ENCODE measurements around the gene CCDC18.
"Not testable (repeated sequence)": the region's sequence is repeated elsewhere in the genome, so short reads cannot be mapped to it uniquely, and the experiment has no call there.

Gene CCDC18

DNA sequence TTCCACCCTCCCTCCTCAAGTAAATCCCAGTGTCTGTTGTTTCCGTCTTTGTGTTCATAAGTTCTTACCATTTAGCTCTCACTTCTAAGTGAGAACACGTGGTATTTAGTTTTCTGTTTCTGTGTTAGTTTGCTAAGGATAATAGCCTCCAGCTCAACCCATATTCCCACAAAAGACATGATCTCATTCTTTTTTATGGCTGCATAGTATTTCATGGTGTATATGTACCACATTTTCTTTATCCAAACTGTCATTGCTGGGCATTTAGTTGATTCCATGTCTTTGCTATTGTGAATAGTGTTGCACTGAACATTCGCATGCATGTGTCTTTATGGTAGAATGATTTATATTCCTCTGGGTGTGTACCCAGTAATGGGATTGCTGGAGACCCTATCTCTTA is 5.9 kb upstream of the CCDC18 start:
- not testable (repeated sequence) for DNase-seq (ENCODE audit: low read depth in 2 of 3, low spot score in 2 of 3)

DNA sequence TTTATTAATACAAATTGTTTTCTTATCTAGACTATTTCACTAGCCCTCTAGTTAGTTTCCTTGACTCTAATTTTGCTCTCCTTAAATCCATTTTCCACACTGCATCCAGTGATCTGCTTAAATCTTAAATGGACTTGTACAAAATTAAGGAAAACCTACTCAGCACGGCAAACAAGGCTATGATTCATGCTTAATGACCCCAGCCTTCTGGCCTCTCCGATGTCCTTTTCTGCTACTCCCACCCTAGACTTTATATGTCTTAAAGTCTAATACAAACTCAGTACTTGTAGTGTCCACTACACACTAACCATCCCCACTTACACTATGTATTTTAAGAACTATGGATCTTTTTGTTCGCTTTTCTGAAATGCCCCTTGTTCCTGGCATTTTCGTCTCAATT is 2.5 kb upstream of the CCDC18 start:
- no peak for DNase-seq (ENCODE audit: low read depth in 2 of 3, low spot score in 2 of 3)

DNA sequence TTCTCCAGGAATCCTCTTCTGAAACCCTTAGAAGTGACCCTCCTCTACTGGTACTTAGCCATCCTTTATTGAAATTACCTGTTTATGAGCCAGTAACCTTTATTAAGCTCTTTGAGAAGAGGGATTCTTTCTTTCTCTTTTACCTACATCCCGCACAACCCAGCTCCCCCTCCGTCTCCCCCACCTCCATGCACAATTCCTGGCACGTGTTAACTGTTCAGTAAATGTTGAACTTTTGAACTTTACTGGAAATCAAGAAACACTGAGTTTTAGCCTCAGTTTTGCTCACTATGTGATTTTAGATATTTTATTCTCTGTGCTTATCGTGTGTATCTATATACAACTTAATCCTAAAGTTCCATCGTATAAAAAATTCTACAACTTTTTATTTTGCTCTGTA is 2.1 kb upstream of the CCDC18 start:
- DNase-seq (ENCODE audit: low read depth in 2 of 3, low spot score in 2 of 3): no peak

DNA sequence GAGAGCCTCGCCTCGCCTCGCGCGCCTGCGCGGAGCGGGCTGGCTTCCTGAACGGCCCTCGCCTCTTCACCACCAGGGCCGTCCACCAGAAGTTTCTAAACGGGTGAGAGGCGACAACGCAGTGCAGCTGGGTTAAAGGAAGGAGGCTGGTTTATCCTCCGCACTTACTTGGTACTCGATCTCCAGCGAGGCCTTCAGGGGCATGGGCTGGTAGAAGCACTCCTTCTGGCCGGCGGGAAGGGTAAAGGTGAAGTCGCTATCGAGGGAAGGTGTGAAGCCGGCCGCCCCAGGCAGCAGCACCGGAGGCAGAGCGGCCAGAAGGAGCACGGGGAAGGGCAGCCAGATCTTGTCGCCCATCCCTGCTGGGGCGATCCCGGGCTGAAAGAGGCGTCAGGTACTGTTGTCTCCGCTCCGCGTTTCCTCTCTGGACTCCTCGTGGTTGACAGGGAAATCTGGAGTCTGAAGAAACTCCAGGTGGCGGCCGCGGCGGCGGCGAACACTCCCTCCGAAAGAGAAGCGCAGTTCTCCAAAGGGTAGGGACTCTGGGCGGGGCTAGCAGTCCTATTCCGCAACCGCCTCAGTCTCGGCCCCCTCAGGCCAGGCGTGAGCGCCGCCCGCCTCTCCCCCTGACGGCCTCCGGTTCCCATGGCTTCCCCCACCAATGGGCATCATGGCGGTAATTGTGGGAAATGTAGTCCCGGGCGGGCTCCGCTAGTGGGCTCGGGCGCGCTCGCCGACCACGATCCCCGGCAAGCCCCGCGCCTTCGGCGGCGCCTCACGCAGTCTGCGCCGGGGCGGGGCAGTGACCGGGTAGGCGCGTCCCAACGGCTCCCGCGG is 420 bp upstream of the CCDC18 start, which contains the start of gene TMED5:
TSS of gene TMED5 (minus strand) at position 528 of the 837 bp plus-strand sequence. CDS start at position 357, 171 bp downstream.
- peak; percentile 69 to 94 (median 85) for DNase-seq (ENCODE audit: low read depth in 2 of 3, low spot score in 2 of 3)

DNA sequence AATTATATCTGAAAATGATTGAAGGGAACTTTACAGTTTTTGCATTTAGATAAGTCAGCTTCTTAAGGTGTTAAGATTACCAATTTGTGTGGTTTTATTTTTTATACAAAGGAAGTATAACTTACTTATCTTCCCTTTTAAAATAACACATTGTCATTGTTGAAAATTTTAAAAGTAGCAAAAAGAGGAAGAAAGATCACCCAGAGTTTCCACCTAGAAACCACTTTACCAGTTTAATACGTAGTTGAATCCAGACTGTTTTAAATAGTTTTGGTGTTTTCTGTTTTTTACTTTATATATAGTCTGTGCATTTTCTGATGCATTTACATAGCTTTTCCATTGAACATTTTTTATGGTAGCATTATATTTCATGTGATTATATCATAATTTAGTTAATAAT is 6.1 kb downstream of the CCDC18 start:
- DNase-seq (ENCODE audit: low read depth in 2 of 3, low spot score in 2 of 3): no peak

DNA sequence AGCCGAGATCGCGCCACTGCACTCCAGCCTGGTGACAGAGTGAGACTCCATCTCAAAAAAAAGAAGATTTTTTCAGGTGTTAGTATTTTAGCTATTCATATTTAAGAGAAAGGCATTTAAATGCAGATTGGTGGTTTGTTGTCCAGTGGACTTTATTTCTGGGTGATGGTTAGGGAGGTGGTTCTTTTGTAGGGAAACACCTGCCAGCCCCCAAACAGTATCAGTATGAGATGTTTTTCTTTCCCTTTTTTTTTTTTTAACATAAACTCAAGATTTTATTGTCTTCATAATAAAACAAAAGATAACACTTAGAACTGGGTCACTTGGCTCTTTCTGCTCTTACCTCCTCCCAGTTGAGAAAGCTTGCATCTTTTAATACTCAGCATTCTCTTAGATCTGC is 9.9 kb downstream of the CCDC18 start:
- DNase-seq (ENCODE audit: low read depth in 2 of 3, low spot score in 2 of 3): no peak

DNA sequence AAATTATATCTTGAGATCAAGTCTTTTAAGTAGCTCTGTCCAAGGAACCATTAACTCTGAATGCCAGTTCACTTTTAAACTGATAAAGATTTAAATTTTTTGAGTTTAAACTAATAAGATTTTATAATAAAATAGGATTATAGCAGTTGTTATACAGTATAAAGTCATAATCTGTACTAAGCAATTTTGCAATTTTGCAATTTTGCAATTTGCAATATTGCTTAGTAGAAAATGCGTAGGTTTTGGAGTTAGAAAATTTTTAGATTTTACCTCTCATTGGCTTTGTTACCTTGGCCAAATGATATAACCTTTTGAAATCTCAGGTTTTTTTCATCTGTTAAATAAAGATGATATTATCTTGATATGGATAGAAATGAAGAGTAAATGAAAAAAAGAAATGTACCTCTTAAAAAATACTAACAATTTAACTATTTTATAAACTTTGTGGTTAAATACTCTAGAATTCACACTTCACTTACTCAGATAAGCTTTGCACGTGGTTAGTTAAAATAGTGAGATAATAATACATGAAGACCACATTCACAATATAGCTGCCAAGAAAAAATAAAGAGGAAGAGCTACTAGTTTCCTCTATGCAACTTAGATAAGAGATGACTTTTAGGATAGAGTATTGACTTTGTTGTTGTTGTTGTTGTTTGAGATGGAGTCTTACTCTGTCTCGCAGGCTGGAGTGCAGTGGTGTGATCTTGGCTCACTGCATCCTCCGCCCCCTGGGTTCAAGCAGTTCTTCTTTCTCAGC is 13.9 kb downstream of the CCDC18 start:
- no peak for DNase-seq (ENCODE audit: low read depth in 2 of 3, low spot score in 2 of 3)

DNA sequence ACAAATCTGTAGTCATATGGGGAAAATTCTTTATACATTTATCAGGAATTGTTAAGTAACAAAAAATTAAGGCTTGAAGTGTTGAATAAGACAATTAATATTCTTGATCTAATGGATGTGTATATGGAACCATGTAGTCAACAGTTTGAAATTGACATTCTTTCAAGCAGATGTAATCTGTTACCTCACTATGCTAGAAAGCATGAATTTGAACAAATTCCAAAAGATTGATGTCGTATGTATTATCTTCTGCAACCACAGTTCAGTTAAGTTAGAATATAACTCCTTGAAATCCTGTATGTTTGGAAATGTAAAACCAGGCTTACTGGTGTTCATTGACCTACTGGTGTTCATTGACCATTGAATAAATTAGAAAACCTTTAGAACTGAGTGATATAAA is 16.1 kb downstream of the CCDC18 start:
- DNase-seq (ENCODE audit: low read depth in 2 of 3, low spot score in 2 of 3): no peak

DNA sequence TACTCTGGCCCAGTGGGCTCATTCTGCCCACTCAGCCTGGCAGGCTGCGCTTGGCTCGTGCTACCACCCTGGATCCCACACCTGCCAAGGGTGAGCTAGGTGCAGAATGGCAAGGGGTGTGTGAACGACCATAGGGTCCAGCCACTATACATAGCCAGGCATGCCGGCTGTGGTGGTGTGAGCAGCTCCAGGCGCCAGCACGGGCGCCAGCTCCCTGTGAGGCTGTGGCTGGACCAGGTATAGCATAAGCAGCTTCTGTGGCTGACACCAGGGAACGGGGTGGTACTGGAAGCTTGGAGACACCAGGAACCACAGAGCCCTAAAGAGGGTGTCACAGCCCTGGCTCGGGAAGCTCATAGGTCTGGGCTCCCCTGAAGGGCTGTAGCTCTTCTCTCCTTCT is 18.6 kb downstream of the CCDC18 start:
- DNase-seq (ENCODE audit: low read depth in 2 of 3, low spot score in 2 of 3): no peak

DNA sequence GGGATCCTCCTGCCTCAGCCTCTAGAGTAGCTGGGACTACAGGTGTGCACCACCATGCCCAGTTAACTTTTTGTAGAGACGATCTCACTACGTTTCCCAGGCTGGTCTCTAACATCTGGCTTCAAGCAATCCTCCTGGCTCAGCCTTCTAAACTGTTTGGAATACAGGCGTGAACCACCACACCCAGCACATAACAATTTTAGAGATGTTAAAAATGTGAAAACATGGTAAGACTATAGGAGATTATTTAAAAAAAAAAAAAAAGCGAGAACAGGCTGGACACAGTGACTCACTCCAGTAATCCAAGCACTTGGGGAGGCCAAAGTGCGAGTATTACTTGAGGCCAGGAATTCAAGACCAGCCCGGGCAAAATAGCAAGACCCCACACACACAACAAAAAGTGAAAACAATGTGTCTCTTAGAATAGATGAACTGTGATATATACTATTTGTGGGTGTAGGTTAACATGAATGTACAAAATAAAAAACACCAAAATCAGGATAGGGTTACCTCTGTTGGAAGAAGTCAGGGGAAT is 19.6 kb downstream of the CCDC18 start:
- no peak for DNase-seq (ENCODE audit: low read depth in 2 of 3, low spot score in 2 of 3)

DNA sequence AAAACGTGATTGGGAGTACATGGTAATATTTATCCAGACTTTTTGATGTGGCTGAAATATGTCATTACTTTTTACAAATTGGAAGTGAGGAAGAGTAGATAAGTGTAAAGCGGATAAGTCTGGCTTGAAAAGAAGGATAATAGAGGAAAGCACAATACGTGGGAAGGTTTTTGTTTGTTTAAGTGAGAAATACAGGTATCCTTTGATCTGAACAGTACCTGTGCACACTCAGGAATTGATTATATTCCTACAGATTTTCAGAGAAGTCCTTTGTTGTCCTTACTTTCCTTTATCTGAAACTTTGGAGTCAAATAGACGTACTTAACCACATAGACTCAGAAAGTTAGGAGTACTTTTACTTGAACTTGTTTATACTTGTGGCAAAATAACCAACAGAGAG is 20.2 kb downstream of the CCDC18 start:
- DNase-seq (ENCODE audit: low read depth in 2 of 3, low spot score in 2 of 3): no peak

DNA sequence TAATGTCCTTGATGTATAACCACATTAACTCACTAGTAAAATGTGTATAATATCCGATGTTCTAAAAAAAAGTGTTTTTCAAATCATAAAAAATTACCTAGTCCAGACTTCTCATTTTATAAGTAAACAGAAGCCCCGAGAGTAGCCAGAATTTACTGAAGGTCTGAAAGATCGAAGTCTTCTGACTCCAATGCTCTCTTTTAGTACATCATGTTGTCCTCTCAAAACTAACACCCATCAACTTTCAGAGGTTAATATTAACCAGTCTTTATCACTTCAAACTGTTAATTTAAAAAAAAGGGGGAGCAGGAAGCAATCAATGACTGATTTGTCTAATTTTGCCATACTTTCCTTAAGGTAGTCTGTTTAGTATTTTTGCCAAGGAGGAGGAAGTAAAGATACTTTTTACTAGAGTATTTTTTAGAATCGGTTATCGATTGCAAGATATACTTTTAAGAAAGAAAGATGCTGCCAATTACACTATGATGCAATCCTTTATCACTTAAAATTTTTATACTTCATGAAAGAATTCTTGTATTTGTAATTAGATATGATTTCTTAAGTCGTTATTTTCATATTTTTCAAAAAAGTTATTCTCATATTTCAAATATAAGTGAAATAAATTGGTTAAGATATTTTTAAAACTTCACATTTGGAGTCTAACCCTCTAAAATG is 25.5 kb downstream of the CCDC18 start:
- DNase-seq (ENCODE audit: low read depth in 2 of 3, low spot score in 2 of 3): no peak

DNA sequence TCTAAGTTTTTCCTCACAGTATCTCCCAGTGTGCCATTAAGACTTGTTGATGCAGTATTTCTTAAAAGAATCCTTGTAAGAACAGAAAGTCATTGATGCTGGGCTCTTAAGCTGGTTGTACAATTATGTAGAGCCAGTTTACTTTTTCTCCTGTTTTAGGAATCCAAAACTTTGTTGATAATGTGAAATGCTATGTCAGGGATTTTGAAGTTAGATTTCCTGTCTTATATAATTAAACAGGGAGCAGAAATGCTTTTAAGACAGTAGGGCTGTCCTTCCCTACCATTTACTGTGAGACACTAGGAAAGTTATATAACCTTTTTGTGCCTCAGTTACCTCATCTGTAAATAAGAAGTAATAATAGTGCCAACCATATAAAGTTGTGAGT is 26.0 kb downstream of the CCDC18 start:
- no peak for DNase-seq (ENCODE audit: low read depth in 2 of 3, low spot score in 2 of 3)

DNA sequence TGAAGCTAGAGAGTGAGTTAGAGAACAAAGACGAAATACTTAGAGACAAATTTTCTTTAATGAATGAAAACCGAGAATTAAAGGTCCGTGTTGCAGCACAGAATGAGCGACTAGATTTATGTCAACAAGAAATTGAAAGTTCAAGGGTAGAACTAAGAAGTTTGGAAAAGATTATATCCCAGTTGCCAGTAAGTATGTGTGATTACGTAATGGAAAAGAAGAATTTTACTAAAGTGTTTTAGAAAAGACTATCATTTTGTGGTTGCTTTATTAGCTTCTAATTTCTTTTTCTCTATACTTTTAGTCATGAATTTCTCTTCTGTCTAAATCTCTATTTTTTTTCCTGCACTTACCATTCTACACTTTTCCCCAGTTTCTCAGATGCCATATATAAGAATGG is 26.7 kb downstream of the CCDC18 start:
- no peak for DNase-seq (ENCODE audit: low read depth in 2 of 3, low spot score in 2 of 3)

DNA sequence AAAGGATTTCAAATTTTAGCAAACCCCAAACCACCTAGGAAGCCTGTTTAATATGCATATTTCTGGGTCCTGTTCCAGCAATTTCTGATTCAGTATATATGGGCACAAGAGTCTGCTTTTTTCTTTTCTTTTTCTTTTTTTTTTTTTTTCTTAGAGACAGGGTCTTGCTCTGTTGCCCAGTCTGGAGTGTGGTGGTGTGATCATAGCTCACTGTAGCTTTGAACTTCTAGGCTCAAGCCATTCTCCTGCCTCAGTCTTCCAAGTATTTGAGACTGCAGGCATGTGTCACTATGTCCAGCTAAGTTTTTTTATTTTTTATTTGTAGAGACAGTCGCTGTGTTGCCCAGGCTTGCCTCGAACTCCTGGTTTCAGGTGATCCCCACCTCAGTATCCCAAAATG is 34.8 kb downstream of the CCDC18 start:
- DNase-seq (ENCODE audit: low read depth in 2 of 3, low spot score in 2 of 3): no peak

DNA sequence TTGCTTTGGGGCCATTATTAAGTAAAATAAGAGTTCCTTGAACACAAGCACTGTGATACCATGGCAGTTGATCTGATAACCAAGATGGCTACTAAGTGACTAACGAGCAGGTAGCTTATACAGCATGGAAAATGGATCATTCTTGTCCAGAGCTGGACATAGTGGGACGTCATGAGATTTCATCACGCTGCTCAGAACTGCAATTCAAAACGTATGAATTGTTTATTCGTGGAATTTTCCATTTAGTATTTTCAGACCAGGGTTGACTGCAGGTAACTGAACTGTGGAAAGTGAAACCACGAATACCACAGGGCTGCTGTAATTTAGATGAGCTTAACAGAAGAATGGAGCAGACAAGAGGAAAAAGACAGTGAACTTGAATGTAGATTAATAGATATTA is 38.9 kb downstream of the CCDC18 start:
- DNase-seq (ENCODE audit: low read depth in 2 of 3, low spot score in 2 of 3): no peak

DNA sequence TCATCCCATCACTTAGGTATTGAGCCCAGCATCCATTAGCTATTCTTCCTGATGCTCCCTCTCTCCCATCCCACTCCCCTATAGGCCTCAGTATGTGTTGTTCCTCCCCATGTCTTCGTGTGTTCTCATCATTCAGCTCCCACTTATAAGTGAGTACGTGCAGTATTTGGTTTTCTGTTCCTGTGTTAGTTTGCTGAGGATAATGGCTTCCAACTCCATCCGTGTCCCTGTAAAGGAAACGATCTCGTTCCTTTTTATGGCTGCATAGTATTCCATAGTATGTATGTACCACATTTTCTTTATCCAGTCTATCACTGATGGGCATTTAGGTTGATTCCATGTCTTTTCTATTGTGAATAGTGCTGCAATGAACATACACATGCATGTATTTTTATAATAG is 40.2 kb downstream of the CCDC18 start:
- DNase-seq (ENCODE audit: low read depth in 2 of 3, low spot score in 2 of 3): not testable (repeated sequence)

DNA sequence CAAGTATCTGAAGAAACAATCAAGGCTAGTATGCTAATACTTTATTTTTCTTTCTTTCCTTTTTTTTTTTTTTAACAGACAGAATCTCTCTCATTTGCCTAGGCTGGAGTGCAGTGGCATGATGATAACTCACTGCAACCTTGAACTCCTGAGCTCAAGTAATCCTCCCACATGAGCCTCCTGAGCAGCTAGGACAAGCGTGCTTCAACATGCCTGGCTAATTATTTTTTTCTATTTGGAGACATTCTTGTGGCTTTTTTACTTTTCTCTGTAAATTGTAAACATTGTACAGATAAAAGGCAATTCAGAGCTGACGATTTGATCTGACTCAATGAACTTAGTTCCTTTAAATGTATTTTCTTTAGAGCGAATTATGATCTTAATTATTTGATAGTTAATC is 41.4 kb downstream of the CCDC18 start:
- DNase-seq (ENCODE audit: low read depth in 2 of 3, low spot score in 2 of 3): no peak

DNA sequence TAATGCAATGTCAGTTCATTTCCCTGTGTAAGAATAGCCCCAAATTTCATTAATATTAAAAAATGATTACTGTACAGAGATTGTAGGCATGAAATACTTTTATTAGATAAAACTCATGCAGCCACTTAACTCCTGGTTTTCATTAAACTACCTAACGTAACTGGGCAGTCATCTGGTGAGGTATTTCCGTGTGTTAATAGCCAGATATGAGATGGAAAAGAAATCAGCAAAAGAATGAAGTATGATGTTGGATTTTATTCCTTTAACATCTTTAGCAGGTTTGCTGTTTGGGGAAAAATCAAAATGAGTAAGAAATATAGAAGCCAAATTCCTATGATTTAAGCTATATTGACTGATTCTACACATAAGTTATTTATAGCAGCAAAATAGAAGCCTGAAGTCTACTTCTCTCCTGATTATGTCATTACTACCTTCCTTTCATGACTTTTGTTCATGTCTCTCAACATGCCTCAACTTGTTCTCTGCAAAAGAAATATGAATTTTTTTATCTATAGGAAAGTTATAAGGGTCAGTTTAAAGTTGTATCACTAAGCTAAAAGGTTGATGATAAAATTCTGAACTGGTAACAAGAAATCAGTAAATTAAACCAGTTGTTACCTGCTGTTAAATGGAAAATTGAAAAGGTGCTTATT is 42.6 kb downstream of the CCDC18 start:
- DNase-seq (ENCODE audit: low read depth in 2 of 3, low spot score in 2 of 3): no peak

DNA sequence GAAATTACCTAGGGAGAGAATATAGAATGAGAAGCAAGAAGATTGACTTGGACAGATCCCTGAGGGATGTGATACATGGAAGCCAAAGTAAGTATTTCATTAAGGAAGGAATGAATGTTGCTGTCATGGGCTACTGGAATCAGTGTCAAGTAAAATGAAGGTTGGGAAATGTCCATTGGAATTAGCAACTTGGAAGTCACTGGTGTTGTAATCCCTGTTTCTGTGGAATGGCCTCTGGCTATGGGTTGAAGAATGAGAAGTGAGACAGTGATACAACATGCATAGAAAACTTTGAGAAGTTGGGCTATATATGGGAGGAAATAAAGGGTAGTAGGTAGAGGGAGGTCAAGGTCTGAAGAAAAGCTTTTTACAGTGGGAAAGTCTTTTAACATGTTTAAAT is 54.7 kb downstream of the CCDC18 start:
- DNase-seq (ENCODE audit: low read depth in 2 of 3, low spot score in 2 of 3): no peak

DNA sequence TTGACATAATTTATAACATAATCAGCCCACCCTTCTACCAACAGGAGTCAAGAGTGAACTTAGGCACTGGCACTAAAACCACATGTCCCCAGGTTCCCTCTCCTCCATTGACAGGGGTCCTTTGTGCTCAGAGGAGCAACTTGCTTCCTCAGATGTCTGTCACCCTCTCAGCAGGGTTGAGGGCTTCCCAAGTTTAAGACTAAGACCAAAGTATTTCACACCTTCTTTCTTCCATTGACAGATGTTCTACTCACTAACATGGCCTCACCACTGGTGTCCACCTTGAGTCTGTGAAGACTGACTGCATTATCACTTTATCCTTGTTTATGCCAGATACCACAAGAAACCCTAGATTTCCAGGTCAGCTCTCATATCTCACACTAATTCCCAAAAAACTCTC is 56.5 kb downstream of the CCDC18 start:
- DNase-seq (ENCODE audit: low read depth in 2 of 3, low spot score in 2 of 3): no peak
